Gastroesophageal sphincter (tissue), 4 donors: Measurements from ENCODE around the gene FBXL19. TPM values are rescaled to one million over a fixed set of nuclear protein-coding genes. Genes with fewer than 3 reads are reported as not detected.

Source experiments
- ATAC-seq: fragments of 150-250 bp; one replicate; pipeline ENCODE4 v1.9.1; 2016; ENCODE audit warnings: mild to moderate bottlenecking, moderate library complexity
- H3K27ac ChIP-seq, 4 donors: fragments of 200-600 bp; sonication (generic) in 3 of 4; 1 replicate in 3 of 4; 2 replicates in 1 of 4; pipeline ENCODE4 v1.5.1; 2016 to 2019
- H3K27me3 ChIP-seq: fragments of 200-600 bp; sonication (generic); one replicate; pipeline ENCODE4 v1.5.1; 2019
- H3K36me3 ChIP-seq, 2 donors: fragments of 200-600 bp; sonication (generic); one replicate each; pipeline ENCODE4 v1.5.1; 2019; ENCODE audit warnings: control low read depth in 1 of 2
- H3K4me1 ChIP-seq, 3 donors: fragments of 200-600 bp; sonication (generic); 1 replicate in 2 of 3; 2 replicates in 1 of 3; pipeline ENCODE4 v1.5.1; 2016 to 2019; ENCODE audit warnings: control low read depth in 2 of 3
- H3K4me3 ChIP-seq, 2 donors: fragments of 200-600 bp; sonication (generic); one replicate each; pipeline ENCODE4 v1.5.1; 2019; ENCODE audit warnings: mild to moderate bottlenecking in 1 of 2, moderate library complexity in 1 of 2
- H3K9me3 ChIP-seq, 3 donors: fragments of 200-600 bp; sonication (generic); one replicate each; pipeline ENCODE4 v1.5.1; 2017 to 2019; ENCODE audit warnings: control low read depth in 2 of 3
- CTCF ChIP-seq, 4 experiments: fragments of 200-600 bp in 2 of 4; fragments of 450-650 bp in 2 of 4; sonication (generic) in 1 of 4; IDR thresholded peaks; one replicate each; pipeline ENCODE4 v1.5.1; 2017 to 2019; ENCODE audit warnings: antibody characterized with exemption in 4 of 4, mild to moderate bottlenecking in 2 of 4, moderate library complexity in 2 of 4
- EP300 ChIP-seq: sonication (generic); formaldehyde crosslinking; IDR thresholded peaks from one replicate; pipeline ENCODE4 v1.6.1; 2017; ENCODE audit warnings: antibody characterized with exemption, mild to moderate bottlenecking
- POLR2A ChIP-seq, 2 donors: fragments of 450-650 bp; IDR thresholded peaks; one replicate each; pipeline ENCODE4 v1.6.1; 2017; ENCODE audit warnings: antibody characterized with exemption in 2 of 2, mild to moderate bottlenecking in 2 of 2, moderate library complexity in 1 of 2
- POLR2AphosphoS5 ChIP-seq: sonication (generic); formaldehyde crosslinking; IDR thresholded peaks from one replicate; pipeline ENCODE4 v1.6.1; 2017; ENCODE audit warnings: antibody characterized with exemption
- WGBS, 2 donors: methylation state at CpG; one replicate each; pipeline ENCODE4 v1.1.5; 2018; ENCODE audit warnings: low coverage in 1 of 2; 5-methylcytosine and 5-hydroxymethylcytosine counted together
- total RNA-seq, 4 donors: library from RNA; depleted of rRNA; stranded (reverse); fragments of >200 nt; gene quantifications; one replicate each; pipeline ENCODE4 v1.1.0, GENCODE V29; 2016

The FBXL19 gene
- total RNA-seq, 4 donors from 2014 or later: 10.0 to 23.5 (median 11.9) TPM

DNA sequence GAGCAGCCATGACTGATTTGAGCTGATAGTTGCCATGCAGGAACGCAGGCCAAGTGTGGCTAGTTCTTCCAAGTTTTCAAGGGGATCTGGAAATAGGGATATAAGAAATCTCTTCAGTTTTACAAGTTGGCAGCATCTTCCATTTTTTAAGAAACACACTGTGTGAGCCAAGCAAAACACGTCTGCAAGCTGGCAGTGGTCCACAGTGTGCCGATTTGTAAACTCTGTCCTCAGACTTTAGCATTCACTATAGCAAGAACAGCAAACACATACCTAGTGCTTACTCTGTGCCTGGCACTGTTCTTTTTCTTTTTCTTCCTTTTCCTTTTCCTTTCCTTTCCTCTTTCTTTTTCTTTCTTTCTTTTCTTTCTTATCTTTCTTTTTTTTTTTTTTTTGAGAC is 28.4 kb downstream of the FBXL19 start:
- Histone ChIP-seq H3K4me1 (peaks cover 0 to 78% (median 36%) of the 10 kb centered on the region in 3 donors), H3K4me3 (no peak overlapping the region), H3K27me3 (no peaks in the 10 kb centered on the region), H3K36me3 (peaks cover 0 to 8% of the 10 kb centered on the region in 2 donors), H3K27ac (peak overlapping the region; percentile 12 to 95 (median 92)), H3K9me3 (no peaks in the 10 kb centered on the region)
- peak; percentile 13 for ATAC-seq
- 10 to 18% methylated on average over 2 to 3 of the region's 3 CpGs for WGBS, 2 donors
- TF ChIP-seq POLR2A (IDR thresholded peaks at IDR 0.05) (no peak), CTCF (IDR thresholded peaks at IDR 0.05) (no peak), POLR2AphosphoS5 (peak; percentile 49), EP300 (no peak)

DNA sequence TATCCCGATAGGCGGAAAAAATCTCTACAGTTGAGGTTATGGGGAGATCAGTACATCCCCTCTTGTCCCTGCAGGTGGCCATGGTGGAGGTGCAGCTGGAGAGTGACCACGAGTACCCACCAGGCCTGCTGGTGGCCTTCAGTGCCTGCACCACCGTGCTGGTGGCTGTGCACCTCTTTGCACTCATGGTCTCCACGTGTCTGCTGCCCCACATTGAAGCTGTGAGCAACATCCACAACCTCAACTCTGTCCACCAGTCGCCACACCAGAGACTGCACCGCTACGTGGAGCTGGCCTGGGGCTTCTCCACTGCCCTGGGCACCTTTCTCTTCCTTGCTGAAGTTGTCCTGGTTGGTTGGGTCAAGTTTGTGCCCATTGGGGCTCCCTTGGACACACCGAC is 29.7 kb downstream of the FBXL19 start:
- peak overlapping the region in 3 of 4 donors; percentile 51 to 95 (median 94) for H3K27ac ChIP-seq
- ATAC-seq: no peak
- no peaks in the 10 kb centered on the region for H3K27me3 ChIP-seq
- H3K9me3 ChIP-seq: no peaks in the 10 kb centered on the region
- peaks cover 0 to 3% of the 10 kb centered on the region in 2 donors for H3K36me3 ChIP-seq
- 74 to 78% methylated on average over 3 to 4 of the region's 9 CpGs for WGBS, 2 donors
- peaks cover 0 to 76% (median 38%) of the 10 kb centered on the region in 3 donors for H3K4me1 ChIP-seq
- no peak overlapping the region for H3K4me3 ChIP-seq
- no peak for TF ChIP-seq POLR2A (IDR thresholded peaks at IDR 0.05)

DNA sequence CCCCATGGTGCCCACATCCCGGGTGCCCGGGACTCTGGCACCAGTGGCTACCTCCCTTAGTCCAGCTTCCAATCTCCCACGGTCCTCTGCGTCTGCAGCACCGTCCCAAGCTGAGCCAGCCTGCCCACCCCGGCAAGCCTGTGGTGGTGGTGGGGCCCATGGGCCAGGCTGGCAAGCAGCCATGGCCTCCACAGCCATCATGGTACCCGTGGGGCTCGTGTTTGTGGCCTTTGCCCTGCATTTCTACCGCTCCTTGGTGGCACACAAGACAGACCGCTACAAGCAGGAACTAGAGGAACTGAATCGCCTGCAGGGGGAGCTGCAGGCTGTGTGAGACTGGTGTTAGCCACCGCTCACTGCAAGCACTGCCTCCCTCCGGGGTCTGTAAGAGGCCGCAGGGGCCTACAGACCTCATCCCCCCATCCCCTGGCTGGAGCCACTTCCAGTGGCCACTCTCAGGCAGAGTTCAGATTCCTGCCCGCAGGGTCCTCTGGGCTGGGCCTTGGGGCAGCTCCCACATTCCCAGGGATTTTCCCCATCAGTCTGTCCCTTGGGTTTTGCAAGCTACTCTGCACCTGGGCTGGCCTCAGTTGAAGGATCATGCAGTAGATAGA is 30.2 kb downstream of the FBXL19 start:
- TF ChIP-seq EP300 (no peak), POLR2A (IDR thresholded peaks at IDR 0.05) (no peak), CTCF (IDR thresholded peaks at IDR 0.05) (peak in 3 of 4 experiments; percentile 48 to 77 (median 58)), POLR2AphosphoS5 (no peak)
- no peak for ATAC-seq
- H3K9me3 ChIP-seq: no peaks in the 10 kb centered on the region
- no peak overlapping the region for H3K4me3 ChIP-seq
- peak overlapping the region in 3 of 4 donors; percentile 51 to 95 (median 94) for H3K27ac ChIP-seq
- peaks cover 0 to 74% (median 40%) of the 10 kb centered on the region in 3 donors for H3K4me1 ChIP-seq
- H3K27me3 ChIP-seq: no peaks in the 10 kb centered on the region
- peaks cover 0 to 3% of the 10 kb centered on the region in 2 donors for H3K36me3 ChIP-seq
- WGBS, 2 donors: 50% methylated on average over 2 of the region's 15 CpGs; no CpG with 5 or more reads in 1 of the 2 donors

- peaks cover 0 to 71% (median 46%) of the 10 kb centered on the region in 3 donors for H3K4me1 ChIP-seq
- H3K36me3 ChIP-seq: peaks cover 0 to 17% of the 10 kb centered on the region in 2 donors
- no peak overlapping the region for H3K4me3 ChIP-seq
- no peak for ATAC-seq
- WGBS, 2 donors: 60% methylated on average over 1 of the region's 8 CpGs; no CpG with 5 or more reads in 1 of the 2 donors
- H3K27me3 ChIP-seq: no peaks in the 10 kb centered on the region
- no peak for TF ChIP-seq EP300
- TF ChIP-seq POLR2AphosphoS5: no peak
- TF ChIP-seq CTCF (IDR thresholded peaks at IDR 0.05): no peak
- no peak for TF ChIP-seq POLR2A (IDR thresholded peaks at IDR 0.05)
- peak overlapping the region in 2 of 4 donors; percentile 14 to 95 for H3K27ac ChIP-seq
- H3K9me3 ChIP-seq: no peaks in the 10 kb centered on the region
Measured at GRCh38 chr16:30954993-30955392, 31.6 kb downstream of the FBXL19 start.

DNA sequence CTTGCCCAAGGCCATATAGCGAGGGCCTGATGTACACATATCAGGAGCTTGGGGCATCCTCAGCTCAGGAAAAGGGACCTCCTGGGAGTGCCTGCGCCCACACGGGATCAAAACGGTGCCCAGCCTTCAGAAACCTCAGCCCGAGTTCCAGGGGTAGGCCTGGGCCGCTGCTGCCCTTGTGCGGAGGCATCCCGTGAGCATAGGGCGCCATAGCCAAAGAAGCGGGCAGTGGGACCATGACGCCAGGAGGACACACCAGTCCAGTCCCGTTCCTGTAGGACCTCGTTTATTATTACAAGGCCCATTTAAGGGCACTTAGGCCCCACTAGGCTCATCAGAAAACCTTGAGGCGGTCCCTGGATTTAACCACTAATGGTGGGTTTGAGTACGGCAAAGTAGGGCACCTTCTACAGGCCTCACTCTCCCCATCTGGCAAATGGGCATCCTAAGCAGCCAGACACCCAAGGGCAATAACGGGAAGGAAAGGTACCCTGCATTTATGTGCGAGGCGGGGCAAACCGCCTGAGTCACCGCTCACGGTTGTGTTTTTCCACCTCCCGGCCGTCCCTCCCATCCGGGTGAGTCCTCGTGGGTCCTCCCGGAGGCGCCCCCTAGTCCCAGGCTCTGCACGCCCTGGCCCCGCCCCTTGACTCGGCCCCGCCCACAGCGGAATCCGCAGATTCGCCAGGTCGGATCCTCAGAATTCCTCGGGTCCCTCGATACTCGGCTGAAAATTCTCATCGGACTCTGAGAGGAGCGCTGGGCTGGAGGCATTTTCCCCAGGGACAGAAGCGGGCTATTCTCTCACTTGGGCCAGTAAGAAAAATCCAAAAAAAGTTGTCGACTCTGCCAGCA is 33.5 kb downstream of the FBXL19 start:
- Histone ChIP-seq H3K9me3 (no peaks in the 10 kb centered on the region), H3K27me3 (no peaks in the 10 kb centered on the region), H3K27ac (peak overlapping the region; percentile 92 to 98 (median 95)), H3K4me3 (peak overlapping the region; percentile 83 to 88), H3K36me3 (peaks cover 0 to 35% of the 10 kb centered on the region in 2 donors), H3K4me1 (peaks cover 0 to 53% (median 29%) of the 10 kb centered on the region in 3 donors)
- WGBS, 2 donors: 0 to 34% methylated on average over 6 of the region's 42 CpGs
- TF ChIP-seq POLR2AphosphoS5: no peak
- peak in 2 of 4 experiments; percentile 24 to 31 for TF ChIP-seq CTCF (IDR thresholded peaks at IDR 0.05)
- ATAC-seq: peak; percentile 73
